ENCODE data around the gene GNG12. TPM values are rescaled to one million over a fixed set of nuclear protein-coding genes. Genes with fewer than 3 reads are reported as not detected.

The GNG12 gene
- total and polyA plus RNA-seq, 7 donors: 41.9 to 116 (median 47.8) TPM

GRCh38 chr1:67839826-67840225, 6.6 kb upstream of the GNG12 start:
- no peak for DNase-seq
- intact Hi-C loops (cut with DNase I): loop anchor here (10.0 kb wide), 1 partner anchor 275 kb away; no protein-coding TSS in a partner anchor
- H3K27ac ChIP-seq: peak overlapping the region in 2 of 4 donors; percentile 36 to 50

DNA sequence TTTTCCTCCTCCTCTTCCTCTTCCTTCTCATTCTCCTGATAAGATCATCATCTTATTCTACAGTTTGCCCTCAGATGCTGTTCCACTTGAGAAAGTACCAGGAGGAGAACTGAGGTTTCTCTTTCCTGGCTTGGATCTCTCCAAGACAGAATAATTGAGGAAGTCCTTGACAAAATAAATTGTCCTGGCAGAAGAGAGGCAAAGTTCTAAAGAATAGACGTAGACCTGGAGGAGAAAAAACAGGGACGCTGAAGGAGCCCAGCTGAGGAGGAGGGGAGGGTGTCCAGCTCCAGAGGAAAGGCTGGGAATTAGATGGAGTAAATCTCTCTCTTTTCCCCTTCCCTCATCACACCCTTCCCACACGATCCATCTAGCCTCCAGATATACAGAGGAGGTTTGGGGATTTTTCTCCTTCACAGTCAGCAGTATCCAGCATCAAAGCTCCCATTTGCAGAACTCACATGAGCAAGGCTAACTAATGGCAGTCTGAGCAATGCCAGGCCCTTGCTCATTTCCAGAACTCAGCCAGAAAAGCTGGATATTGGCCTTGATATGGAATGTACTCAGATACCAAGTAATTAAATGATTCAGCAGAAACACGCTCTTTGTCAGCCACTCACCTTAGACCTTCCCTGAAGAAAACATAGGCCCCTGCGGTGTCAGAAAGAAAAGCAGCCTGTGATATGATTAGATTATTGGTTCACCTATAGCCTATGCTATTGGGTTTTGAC, 5.1 kb upstream of the GNG12 start:
- Histone ChIP-seq H3K36me3 (no peaks in the 10 kb centered on the region), H3K27me3 (no peaks in the 10 kb centered on the region), H3K9me3 (no peaks in the 10 kb centered on the region), H3K4me1 (peaks cover 0 to 45% (median 21%) of the 10 kb centered on the region in 4 donors), H3K27ac (peak overlapping the region; percentile 5 to 74 (median 59)), H3K4me3 (no peak overlapping the region)
- intact Hi-C loops (cut with DNase I): loop anchor here (10.0 kb wide), 1 partner anchor 274 kb away; no protein-coding TSS in a partner anchor
- 49 to 61% methylated on average over 5 of the region's 5 CpGs for WGBS, 2 donors
- no peak for DNase-seq
- no peak for TF ChIP-seq CTCF (IDR thresholded peaks at IDR 0.05)
- TF ChIP-seq POLR2A (IDR thresholded peaks at IDR 0.05): no peak
- TF ChIP-seq POLR2AphosphoS5 (IDR thresholded peaks at IDR 0.05): peak; percentile 25 to 72 (median 55)
- TF ChIP-seq EP300 (IDR thresholded peaks at IDR 0.05): peak in 1 of 4 donors; percentile 10

More at GRCh38 chr1:67839826-67840225, 6.6 kb upstream of the GNG12 start:
- peaks cover 0 to 40% (median 18%) of the 10 kb centered on the region in 4 donors for H3K4me1 ChIP-seq
- no peaks in the 10 kb centered on the region for H3K27me3 ChIP-seq
- no peaks in the 10 kb centered on the region for H3K36me3 ChIP-seq
- WGBS, 2 donors: 95 to 96% methylated on average over 2 of the region's 2 CpGs
- H3K9me3 ChIP-seq: no peaks in the 10 kb centered on the region
- no peak for TF ChIP-seq POLR2A (IDR thresholded peaks at IDR 0.05)
- TF ChIP-seq EP300 (IDR thresholded peaks at IDR 0.05): no peak
- no peak for TF ChIP-seq CTCF (IDR thresholded peaks at IDR 0.05)
- TF ChIP-seq POLR2AphosphoS5 (IDR thresholded peaks at IDR 0.05): no peak
- no peak overlapping the region for H3K4me3 ChIP-seq

- 67 to 70% methylated on average over 2 of the region's 2 CpGs for WGBS, 2 donors
Observed at GRCh38 chr1:67836769-67837168, 3.5 kb upstream of the GNG12 start.

DNA sequence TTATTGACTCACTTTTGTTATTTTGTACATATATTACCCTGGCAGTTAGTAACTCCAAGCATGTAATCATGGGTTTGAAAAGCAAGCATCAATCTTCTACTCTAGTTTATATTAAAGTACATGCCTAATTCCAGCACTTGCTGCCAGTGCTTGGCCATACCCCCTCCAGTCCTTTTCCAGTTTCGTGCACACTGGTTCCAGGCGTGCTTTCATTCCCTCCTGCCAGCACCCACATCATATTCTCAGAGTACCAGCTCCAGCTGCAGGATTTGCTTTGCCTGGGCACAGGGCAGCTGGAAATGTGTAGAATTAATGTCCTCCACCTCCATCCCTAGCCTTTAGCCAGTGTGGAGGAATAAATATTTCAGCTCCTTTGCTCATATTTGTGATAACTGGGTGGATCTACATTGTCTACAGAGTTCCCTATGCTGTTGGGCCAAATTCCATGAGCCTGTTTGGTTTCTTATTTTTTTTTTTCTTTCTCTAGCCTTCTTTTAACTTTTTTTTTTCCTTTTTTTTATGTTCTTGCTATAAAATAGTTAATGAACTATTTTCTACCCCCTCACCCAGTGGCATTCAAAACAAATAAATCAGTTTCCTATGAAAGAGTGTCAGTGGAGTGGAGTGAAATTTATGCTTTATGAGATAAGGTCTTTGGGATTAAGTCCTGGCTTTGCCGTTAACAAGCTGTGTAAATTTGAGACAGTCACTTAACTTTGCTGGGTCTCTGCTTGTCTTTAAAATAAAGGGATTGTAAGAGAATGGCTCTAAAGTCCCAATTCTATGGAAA, 2.6 kb upstream of the GNG12 start:
- Histone ChIP-seq H3K27me3 (no peaks in the 10 kb centered on the region), H3K36me3 (no peaks in the 10 kb centered on the region), H3K4me3 (no peak overlapping the region), H3K9me3 (no peaks in the 10 kb centered on the region), H3K27ac (no peak overlapping the region), H3K4me1 (peaks cover 0 to 47% (median 25%) of the 10 kb centered on the region in 4 donors)
- intact Hi-C loops (cut with DNase I): loop anchor here (10.0 kb wide), 1 partner anchor 271 kb away; no protein-coding TSS in a partner anchor
- DNase-seq: no peak
- WGBS, 2 donors: 68 to 69% methylated on average over 3 of the region's 3 CpGs
- TF ChIP-seq CTCF (IDR thresholded peaks at IDR 0.05) (no peak), POLR2A (IDR thresholded peaks at IDR 0.05) (no peak), EP300 (IDR thresholded peaks at IDR 0.05) (no peak), POLR2AphosphoS5 (IDR thresholded peaks at IDR 0.05) (no peak)

More at GRCh38 chr1:67836769-67837168, 3.5 kb upstream of the GNG12 start:
- H3K9me3 ChIP-seq: no peaks in the 10 kb centered on the region
- no peaks in the 10 kb centered on the region for H3K27me3 ChIP-seq
- intact Hi-C loops (cut with DNase I): loop anchor here (10.0 kb wide), 1 partner anchor 272 kb away; no protein-coding TSS in a partner anchor
- no peak overlapping the region for H3K4me3 ChIP-seq
- TF ChIP-seq POLR2A (IDR thresholded peaks at IDR 0.05): no peak
- TF ChIP-seq EP300 (IDR thresholded peaks at IDR 0.05): no peak
- TF ChIP-seq POLR2AphosphoS5 (IDR thresholded peaks at IDR 0.05): no peak
- TF ChIP-seq CTCF (IDR thresholded peaks at IDR 0.05): no peak
- H3K4me1 ChIP-seq: peaks cover 0 to 45% (median 22%) of the 10 kb centered on the region in 4 donors
- no peak overlapping the region for H3K27ac ChIP-seq
- no peaks in the 10 kb centered on the region for H3K36me3 ChIP-seq
- DNase-seq: no peak
